HG02798 (cell line): Measurements from ENCODE around the gene RAPGEF5.

Source experiments
- ATAC-seq: cut with Tn5 transposase; IDR thresholded peaks from one replicate; pipeline ENCODE4 v1.9.1; 2021; ENCODE audit warnings: mild to moderate bottlenecking; ENCODE audit not compliant: unreplicated experiment, poor library complexity

Gene RAPGEF5

GRCh38 chr7:22201186-22201880 is 155.6 kb downstream of the RAPGEF5 start:
- ATAC-seq = no peak

DNA sequence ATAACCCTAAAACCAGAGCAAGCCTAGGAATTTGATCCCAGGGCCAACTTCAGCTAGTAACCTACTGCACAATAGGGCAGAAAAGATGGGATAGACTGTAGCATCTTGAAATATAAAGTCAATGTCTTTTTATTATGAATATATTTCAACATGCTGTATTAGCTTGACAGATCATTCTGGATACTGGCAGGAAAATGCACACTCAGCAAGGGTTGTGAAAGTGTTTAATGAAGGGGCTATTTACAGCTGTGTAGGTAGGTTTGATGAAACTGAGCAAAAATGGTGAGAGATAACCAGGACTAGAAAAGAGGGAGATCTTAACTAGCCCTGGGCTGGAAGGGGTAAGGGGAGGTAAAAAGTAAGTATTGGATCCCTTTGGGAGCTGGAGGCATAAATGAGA is 156.2 kb downstream of the RAPGEF5 start:
- no peak for ATAC-seq

DNA sequence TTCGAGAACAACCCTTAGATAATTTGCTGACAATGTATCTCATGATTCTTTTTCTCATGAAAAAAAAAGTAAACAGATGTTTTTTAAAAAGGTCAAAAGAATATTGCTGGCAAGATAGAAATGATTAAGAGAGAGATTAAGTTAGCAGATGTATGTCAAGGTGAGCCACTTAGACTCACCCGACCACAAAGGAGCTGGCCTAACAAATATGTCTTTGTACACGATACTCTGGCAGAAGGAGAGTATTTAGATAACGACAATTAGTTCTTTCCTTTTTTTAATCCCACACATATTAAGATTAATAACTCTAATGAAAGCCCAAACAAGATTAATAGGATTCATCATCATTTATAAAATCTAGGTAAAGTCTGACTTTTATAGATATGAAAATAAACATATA is 156.7 kb downstream of the RAPGEF5 start:
- no peak for ATAC-seq

- no peak for ATAC-seq
Observed at GRCh38 chr7:22197376-22197775, 159.6 kb downstream of the RAPGEF5 start.

DNA sequence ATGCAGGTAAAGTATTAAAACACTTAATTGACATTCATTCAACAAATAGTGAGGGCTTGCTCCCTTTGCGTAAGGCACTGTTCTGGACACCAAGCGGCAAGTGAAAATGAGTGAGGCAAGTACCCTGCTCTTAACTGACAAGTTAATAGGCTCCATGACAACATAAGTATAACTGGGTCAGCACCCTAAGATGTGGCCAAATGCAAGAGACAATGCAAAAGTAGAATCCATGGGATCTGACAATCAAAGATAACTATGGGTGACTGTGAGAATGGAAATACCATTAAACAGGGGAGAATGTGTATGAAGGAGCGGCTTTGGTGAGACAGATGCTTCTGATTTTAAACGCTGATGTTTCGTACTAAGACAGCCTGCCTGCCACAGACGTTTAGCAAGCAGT is 160.5 kb downstream of the RAPGEF5 start:
- no peak for ATAC-seq

GRCh38 chr7:22195397-22196172 is 161.4 kb downstream of the RAPGEF5 start:
- ATAC-seq = no peak

DNA sequence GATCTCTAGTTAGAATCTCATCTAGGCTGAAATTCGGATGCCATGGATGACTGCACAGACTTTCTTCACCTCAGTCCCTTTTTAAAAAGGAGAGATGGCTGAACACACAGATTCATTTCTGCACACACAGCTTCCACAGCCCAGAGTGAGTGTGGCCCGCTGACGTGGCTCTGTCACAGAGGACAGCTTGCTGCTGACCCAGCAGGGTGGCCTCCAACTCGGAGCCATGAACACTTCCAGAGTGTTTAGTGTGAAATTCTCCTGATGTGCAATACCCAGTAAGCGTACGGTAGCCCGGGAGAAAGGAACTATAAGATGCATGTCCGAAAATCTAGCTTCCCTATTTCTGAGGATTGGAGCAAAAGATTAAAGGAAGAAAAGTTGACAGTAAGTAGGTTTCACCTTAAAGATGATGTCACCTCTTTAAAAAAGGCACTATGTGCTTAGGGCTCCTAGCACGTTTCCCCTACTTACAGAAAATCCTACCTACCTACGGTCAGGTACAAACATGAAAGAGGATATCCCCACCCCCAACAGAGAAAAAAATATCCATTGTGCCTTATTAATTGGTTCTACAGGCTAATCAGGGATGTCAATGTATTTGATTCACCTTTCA is 162.2 kb downstream of the RAPGEF5 start:
- ATAC-seq = no peak

- no peak for ATAC-seq
Observed at GRCh38 chr7:22193450-22193983, 163.4 kb downstream of the RAPGEF5 start.

GRCh38 chr7:22192801-22193200 is 164.2 kb downstream of the RAPGEF5 start:
- ATAC-seq = no peak

DNA sequence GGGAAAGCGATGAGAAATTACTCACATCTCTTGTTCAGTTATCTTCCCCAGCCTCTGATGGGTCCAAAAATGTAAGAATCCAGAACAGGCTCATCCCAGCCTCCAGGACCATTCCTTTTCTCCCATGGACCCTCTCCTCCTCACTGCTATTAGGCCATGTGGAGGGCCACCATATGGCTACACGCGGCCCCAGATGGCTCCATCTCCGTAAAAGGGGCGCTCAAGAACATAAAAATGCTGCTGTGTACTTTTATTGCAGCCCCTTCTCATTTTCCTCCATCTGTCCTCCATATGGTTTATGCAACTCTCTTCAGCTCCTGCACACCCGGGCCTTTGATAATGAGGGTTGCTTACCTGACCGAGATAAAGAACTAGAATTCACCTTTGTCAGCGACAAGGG is 166.2 kb downstream of the RAPGEF5 start:
- no peak for ATAC-seq

- ATAC-seq = no peak
Observed at GRCh38 chr7:22189741-22190140, 167.2 kb downstream of the RAPGEF5 start.

DNA sequence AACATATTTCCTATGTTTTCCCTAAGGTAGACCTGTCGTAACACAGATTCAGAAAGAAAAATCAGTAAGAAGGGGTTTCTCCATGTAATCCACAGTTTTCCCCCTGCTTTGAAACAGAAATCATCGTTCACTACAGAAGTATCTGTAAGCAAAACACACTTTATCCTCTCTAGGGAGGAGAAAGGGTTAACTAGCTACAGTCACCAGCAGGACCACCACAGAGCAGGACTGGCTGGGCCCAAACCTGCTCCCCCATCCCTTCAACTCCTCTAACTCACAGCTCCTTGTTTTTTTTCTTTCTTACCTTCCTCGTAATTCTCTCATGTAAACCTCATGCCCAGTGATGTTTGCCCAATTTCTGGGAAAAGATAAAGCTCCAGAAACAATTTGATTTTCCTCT is 167.7 kb downstream of the RAPGEF5 start:
- no peak for ATAC-seq

GRCh38 chr7:22187691-22188348 is 169.1 kb downstream of the RAPGEF5 start:
- ATAC-seq = no peak

DNA sequence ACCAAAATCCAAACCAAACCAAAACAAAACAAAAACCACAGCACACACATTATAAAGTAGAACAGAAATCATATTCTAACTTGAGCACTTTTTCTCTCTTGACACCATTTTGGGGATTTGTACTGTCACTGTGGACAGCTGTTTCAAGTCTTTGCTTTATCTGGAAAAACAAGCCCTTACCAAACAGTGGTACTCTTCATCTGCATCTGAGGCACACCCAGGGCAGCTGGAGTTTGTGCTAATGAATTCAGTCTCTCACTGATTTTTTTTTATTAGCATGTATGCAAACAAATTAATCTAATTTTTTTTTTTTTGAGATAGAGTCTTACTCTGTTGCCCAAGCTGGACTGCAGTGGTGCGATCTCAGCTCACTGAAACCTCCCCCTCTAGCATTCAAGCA is 171.4 kb downstream of the RAPGEF5 start:
- ATAC-seq = no peak

GRCh38 chr7:22184549-22185199 is 172.3 kb downstream of the RAPGEF5 start:
- ATAC-seq = no peak

DNA sequence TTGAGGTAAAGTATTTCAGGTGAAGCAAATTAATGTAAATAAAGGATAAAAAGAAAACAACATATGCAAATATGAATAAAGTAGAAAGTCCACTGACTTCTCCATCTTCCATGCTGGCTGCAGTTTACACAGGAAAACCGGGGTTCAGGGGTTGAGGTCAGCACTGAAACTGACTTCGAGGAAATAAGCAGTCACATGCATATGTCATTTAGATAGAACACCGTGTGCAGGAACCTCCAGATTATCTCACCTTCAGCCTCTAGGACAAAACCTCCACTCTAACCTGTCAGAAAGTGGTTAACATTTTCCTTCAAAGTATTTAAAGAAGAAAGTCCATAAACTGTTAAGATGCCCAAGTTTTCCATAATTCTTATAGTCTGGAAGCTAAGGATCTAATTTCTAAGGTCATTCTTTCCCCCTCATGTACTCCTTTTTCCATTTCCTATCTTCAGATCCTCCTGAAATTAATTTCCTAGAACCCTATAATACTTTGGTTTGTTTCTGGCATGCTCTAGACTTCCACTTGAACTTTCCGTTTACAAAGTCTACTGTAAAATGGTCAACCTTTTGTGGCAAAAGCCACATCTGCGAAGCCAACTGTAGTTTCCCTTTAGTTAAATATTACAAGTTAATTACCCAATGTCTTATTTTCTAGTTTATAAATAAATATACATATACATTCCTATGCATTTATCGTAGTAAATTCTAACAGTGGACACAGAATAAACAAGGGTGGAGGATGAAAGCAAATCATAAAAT is 173.3 kb downstream of the RAPGEF5 start:
- no peak for ATAC-seq

DNA sequence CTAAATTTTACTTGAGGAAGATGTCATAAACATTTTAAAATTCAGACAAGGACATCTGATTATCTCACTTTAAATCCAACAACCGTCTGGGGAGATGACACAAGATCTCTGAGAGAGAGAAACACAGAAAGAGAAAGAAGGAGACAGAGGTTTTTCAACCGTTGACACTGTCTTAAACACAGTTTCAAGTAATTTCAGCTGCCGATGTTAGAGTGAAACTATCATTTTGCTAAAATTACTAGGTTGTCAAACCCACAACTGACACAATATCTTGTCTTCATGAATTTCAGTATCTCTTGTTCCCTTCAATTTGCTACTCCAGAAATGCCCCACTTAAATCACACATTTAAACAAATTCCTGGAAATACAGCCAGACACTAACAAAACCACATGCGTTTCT is 174.8 kb downstream of the RAPGEF5 start:
- peak; percentile 50 for ATAC-seq

DNA sequence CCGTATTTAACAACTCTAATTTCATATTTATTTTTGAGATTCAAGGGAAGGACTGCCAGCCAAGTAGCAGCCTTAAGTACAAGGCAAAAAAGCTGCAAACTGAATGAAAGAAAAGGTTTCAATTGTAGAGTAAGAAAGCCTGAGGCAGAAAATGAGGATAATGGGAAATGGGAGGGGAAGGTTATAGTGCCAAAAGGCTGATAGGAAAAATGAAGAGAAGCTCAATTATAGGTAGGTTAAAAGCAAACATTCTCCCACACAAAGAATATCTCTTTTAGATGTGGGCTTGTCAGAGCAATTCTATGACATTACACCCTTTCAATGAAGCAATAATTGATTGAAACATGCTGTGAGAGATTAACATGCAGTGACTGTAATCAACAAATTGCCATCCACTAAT is 175.3 kb downstream of the RAPGEF5 start:
- no peak for ATAC-seq

GRCh38 chr7:22179442-22179879 is 177.5 kb downstream of the RAPGEF5 start:
- no peak for ATAC-seq
